Small intestine (tissue), 7 donors: Measurements from ENCODE around the gene TANC1. TPM values are rescaled to one million over a fixed set of nuclear protein-coding genes. Genes with fewer than 3 reads are reported as not detected.

ENCODE experiments used
- DNase-seq, 2 donors: peaks; one replicate each; pipeline versions ENCODE4 v3.0.0 to v3.0.0-alpha.2; 2013
- FAIRE-seq: peaks from 2 replicates; lab custom pipeline; 2012; peaks lifted over from hg19 to GRCh38; lab: Jason Lieb, UNC
- H3K27ac ChIP-seq, 3 donors: one replicate each; pipeline ENCODE4 v1.5.1; 2013; ENCODE audit warnings: low read length in 2 of 3, mild to moderate bottlenecking in 2 of 3, control low read depth in 1 of 3, inconsistent platforms in 1 of 3, low read depth in 1 of 3, moderate library complexity in 1 of 3
- H3K27me3 ChIP-seq, 3 donors: one replicate each; pipeline ENCODE4 v1.6.1; 2013; ENCODE audit warnings: low read length in 3 of 3, inconsistent platforms in 1 of 3; ENCODE audit not compliant: control insufficient read depth in 3 of 3, insufficient read depth in 3 of 3
- H3K36me3 ChIP-seq, 3 donors: one replicate each; pipeline ENCODE4 v1.6.1; 2013; ENCODE audit warnings: low read length in 3 of 3, inconsistent platforms in 1 of 3, low read depth in 1 of 3, mild to moderate bottlenecking in 1 of 3, moderate library complexity in 1 of 3; ENCODE audit not compliant: control insufficient read depth in 3 of 3, insufficient read depth in 2 of 3
- H3K4me1 ChIP-seq, 3 donors: one replicate each; pipeline ENCODE4 v1.6.1; 2013; ENCODE audit warnings: low read length in 2 of 3, inconsistent platforms in 1 of 3, low read depth in 1 of 3, mild to moderate bottlenecking in 1 of 3, moderate library complexity in 1 of 3; ENCODE audit not compliant: control insufficient read depth in 3 of 3, insufficient read depth in 2 of 3
- H3K4me3 ChIP-seq, 3 donors: one replicate each; pipeline ENCODE4 v1.5.1; 2013; ENCODE audit warnings: low read length in 3 of 3, control low read depth in 1 of 3, inconsistent platforms in 1 of 3, low read depth in 1 of 3, mild to moderate bottlenecking in 1 of 3, moderate library complexity in 1 of 3
- H3K9me3 ChIP-seq, 2 donors: one replicate each; pipeline ENCODE4 v1.6.1; 2013; ENCODE audit warnings: low read depth in 1 of 2, low read length in 1 of 2; ENCODE audit not compliant: control insufficient read depth in 2 of 2, insufficient read depth in 1 of 2
- WGBS, 3 donors: extraction: QIAGEN DNeasy Blood & Tissue Kit; methylation state at CpG; one replicate each; pipeline ENCODE4 v1.1.7; 2013; 5-methylcytosine and 5-hydroxymethylcytosine counted together
- polyA plus RNA-seq, 4 donors: library from polyadenylated mRNA; stranded (reverse) in 3 of 4; unstranded in 1 of 4; fragments of 200-250 nt in 3 of 4; fragments of 120-200 nt in 1 of 4; gene quantifications; one replicate each; pipeline versions ENCODE4 v1.2.1 to v1.2.3, GENCODE V29; 2013
- donor health status: healthy with polysubstance abuse.
- donor health status: control.
- donor health status: control.
- donor health status: Bipolar disorder and iron deficiency.
- donor health status: healthy.

TANC1 gene
- polyA plus RNA-seq, 4 donors = 7.4 to 14.7 (median 8.8) TPM

- Histone ChIP-seq H3K36me3 (peaks cover 0 to 3% (median 0%) of the 10 kb centered on the region in 3 donors), H3K4me1 (peaks cover 0 to 25% (median 2%) of the 10 kb centered on the region in 3 donors), H3K27ac (no peak overlapping the region), H3K9me3 (no peaks in the 10 kb centered on the region), H3K27me3 (no peaks in the 10 kb centered on the region), H3K4me3 (no peak overlapping the region)
- 75 to 77% (median 76%) methylated on average over 4 of the region's 4 CpGs for WGBS, 3 donors
- DNase-seq (no peak), FAIRE-seq (no peak)
Observed at GRCh38 chr2:158993721-158994587, 25.5 kb downstream of the TANC1 start.

DNA sequence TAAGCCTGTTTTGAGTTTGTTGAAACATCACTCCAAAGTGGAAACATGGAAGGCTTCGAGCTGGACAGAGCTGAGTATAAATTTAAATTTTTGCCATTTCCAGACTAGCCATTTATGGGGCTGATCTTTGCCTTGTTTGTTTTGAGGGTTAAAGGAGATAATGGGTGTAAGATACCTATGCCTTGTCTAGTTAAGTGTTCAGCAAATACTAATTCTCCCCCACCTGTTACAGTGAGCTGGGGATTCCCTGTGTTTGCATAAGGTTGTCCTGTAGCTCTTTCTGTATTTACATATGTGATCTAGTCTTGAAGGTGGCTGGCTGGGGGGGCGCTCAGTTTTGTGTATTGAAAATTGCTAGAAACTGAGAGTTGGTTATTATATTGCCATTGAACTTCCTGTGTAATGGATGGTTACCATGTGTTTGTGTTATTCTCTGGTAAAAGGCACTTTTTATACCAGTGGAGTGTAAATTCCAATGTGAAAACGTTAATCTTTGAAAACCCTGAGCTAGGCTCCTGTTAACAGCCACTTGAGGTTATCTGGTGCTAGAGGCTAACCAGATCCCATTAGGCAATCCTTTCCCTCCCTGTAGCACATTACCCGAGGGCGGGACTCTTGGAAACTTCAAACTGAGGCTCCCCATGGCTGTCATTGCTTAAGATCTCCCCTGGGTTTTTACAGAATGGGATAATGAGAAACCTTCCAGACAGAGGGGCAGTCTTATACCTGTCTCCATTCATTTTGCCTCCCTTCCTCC, 26.7 kb downstream of the TANC1 start:
- H3K9me3 ChIP-seq = no peaks in the 10 kb centered on the region
- DNase-seq (peak; percentile 25 to 63), FAIRE-seq (no peak)
- H3K36me3 ChIP-seq = peaks cover 0 to 3% (median 0%) of the 10 kb centered on the region in 3 donors
- H3K4me3 ChIP-seq = no peak overlapping the region
- no peaks in the 10 kb centered on the region for H3K27me3 ChIP-seq
- 61 to 64% (median 64%) methylated on average over 5 of the region's 5 CpGs for whole genome bisulfite sequencing, 3 donors
- peak overlapping the region in 1 of 3 donors; percentile 27 for H3K27ac ChIP-seq
- H3K4me1 ChIP-seq = peaks cover 0 to 25% (median 2%) of the 10 kb centered on the region in 3 donors

DNA sequence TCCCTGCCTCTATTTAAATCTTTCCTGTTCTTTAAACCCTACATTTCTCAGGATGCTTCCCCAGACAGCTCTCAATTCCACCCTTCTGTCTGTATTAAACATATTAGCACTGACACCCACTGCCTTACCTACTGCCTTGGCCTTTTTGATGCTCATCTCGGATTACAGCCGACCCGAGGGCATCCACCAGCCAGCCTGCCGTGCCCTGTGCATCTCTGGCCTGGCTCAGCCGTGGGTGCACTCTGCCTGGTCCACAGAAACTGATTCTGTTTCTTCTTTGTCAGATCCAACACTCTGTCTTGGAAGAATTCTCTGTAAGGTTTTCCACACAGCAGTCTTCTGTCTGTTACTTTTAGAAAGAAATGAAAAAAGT, 27.2 kb downstream of the TANC1 start:
- FAIRE-seq = no peak
- H3K27ac ChIP-seq = peak overlapping the region in 1 of 3 donors; percentile 27
- 81 to 85% (median 82%) methylated on average over 5 of the region's 5 CpGs for WGBS, 3 donors
- H3K9me3 ChIP-seq = no peaks in the 10 kb centered on the region
- no peaks in the 10 kb centered on the region for H3K27me3 ChIP-seq
- peaks cover 0 to 25% (median 2%) of the 10 kb centered on the region in 3 donors for H3K4me1 ChIP-seq
- peaks cover 0 to 3% (median 0%) of the 10 kb centered on the region in 3 donors for H3K36me3 ChIP-seq
- H3K4me3 ChIP-seq = no peak overlapping the region
- DNase-seq = no peak

GRCh38 chr2:158996378-158996993, 28.0 kb downstream of the TANC1 start:
- Histone ChIP-seq H3K36me3 (peaks cover 0 to 7% (median 0%) of the 10 kb centered on the region in 3 donors), H3K4me1 (peaks cover 0 to 25% (median 2%) of the 10 kb centered on the region in 3 donors), H3K27me3 (no peaks in the 10 kb centered on the region), H3K9me3 (no peaks in the 10 kb centered on the region), H3K4me3 (no peak overlapping the region), H3K27ac (no peak overlapping the region)
- whole genome bisulfite sequencing, 3 donors = 85 to 93% (median 92%) methylated on average over 4 of the region's 4 CpGs
- DNase-seq = no peak
- FAIRE-seq = no peak

- WGBS, 3 donors = 25 to 52% (median 39%) methylated on average over 4 of the region's 4 CpGs
- FAIRE-seq (no peak), DNase-seq (peak; percentile 8 to 28)
- H3K36me3 ChIP-seq = peaks cover 0 to 14% (median 0%) of the 10 kb centered on the region in 3 donors
- no peak overlapping the region for H3K27ac ChIP-seq
- no peak overlapping the region for H3K4me3 ChIP-seq
- H3K9me3 ChIP-seq = no peaks in the 10 kb centered on the region
- peaks cover 0 to 25% (median 2%) of the 10 kb centered on the region in 3 donors for H3K4me1 ChIP-seq
- no peaks in the 10 kb centered on the region for H3K27me3 ChIP-seq
Observed at GRCh38 chr2:158997037-158997790, 28.8 kb downstream of the TANC1 start.

- H3K4me3 ChIP-seq = no peak overlapping the region
- WGBS, 3 donors = 68 to 82% (median 76%) methylated on average over 6 of the region's 6 CpGs
- H3K27ac ChIP-seq = no peak overlapping the region
- no peak for FAIRE-seq
- peaks cover 0 to 17% (median 0%) of the 10 kb centered on the region in 3 donors for H3K36me3 ChIP-seq
- no peaks in the 10 kb centered on the region for H3K9me3 ChIP-seq
- H3K4me1 ChIP-seq = peaks cover 0 to 25% (median 2%) of the 10 kb centered on the region in 3 donors
- no peaks in the 10 kb centered on the region for H3K27me3 ChIP-seq
- DNase-seq = no peak
Observed at GRCh38 chr2:158998551-158999248, 30.3 kb downstream of the TANC1 start.

DNA sequence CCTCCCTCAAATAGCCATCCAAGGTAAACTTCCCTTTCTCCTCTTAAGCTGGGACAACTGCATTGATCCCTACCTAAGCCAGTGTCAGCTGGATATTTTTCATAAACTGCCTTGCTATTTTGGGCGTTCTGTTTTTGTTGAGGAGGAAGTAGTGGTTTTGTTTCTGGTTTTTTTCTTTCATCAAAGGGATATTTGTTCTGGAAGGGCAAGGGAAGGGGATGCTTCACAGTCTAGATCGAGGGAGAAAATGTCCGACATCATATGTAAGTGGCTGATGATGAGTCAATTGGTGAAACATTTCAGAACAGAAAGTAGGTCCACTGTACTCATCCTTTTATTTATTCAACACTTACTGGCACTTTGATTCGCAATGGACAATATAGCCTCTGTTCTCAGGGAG, 31.0 kb downstream of the TANC1 start:
- no peak overlapping the region for H3K27ac ChIP-seq
- no peak for DNase-seq
- no peaks in the 10 kb centered on the region for H3K27me3 ChIP-seq
- peaks cover 0 to 17% (median 0%) of the 10 kb centered on the region in 3 donors for H3K36me3 ChIP-seq
- FAIRE-seq = no peak
- peaks cover 0 to 21% (median 2%) of the 10 kb centered on the region in 3 donors for H3K4me1 ChIP-seq
- no peaks in the 10 kb centered on the region for H3K9me3 ChIP-seq
- no peak overlapping the region for H3K4me3 ChIP-seq
- WGBS, 3 donors = 57 to 87% (median 67%) methylated on average over 4 of the region's 4 CpGs
